GM10266 (cell line): Measurements from ENCODE around the gene CCDC91.

Experiments
- DNase-seq: peaks from one replicate; pipeline ENCODE4 v3.0.0; 2012; ENCODE audit errors: extremely low spot score
- TF ChIP-seq, protein P1 (sequence below): IDR thresholded peaks from 2 replicates; pipeline ENCODE4 v1.5.1; 2012; ENCODE audit warnings: mild to moderate bottlenecking, low read depth; ENCODE audit not compliant: control insufficient read depth, insufficient read depth; ENCODE audit errors: missing control alignments

CCDC91 gene

DNA sequence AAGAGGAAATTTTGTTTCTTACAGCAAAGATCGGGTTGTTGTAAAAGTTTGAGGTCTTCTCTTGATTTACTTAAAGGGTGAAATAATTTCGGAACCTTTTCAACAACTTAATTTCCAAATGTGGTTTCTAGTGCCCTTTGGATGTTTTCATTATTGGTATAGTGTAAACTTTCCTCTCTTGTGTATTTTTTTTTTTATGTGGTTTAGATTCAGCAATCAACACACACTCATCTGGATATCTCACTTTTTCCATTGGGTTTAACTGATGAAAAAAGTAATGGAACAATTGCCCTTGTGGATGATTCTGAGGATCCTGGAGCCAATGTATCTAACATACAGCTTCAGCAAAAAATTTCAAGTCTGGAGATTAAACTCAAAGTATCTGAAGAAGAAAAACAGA, 116.3 kb downstream of the CCDC91 start:
- TF ChIP-seq, protein P1, sequence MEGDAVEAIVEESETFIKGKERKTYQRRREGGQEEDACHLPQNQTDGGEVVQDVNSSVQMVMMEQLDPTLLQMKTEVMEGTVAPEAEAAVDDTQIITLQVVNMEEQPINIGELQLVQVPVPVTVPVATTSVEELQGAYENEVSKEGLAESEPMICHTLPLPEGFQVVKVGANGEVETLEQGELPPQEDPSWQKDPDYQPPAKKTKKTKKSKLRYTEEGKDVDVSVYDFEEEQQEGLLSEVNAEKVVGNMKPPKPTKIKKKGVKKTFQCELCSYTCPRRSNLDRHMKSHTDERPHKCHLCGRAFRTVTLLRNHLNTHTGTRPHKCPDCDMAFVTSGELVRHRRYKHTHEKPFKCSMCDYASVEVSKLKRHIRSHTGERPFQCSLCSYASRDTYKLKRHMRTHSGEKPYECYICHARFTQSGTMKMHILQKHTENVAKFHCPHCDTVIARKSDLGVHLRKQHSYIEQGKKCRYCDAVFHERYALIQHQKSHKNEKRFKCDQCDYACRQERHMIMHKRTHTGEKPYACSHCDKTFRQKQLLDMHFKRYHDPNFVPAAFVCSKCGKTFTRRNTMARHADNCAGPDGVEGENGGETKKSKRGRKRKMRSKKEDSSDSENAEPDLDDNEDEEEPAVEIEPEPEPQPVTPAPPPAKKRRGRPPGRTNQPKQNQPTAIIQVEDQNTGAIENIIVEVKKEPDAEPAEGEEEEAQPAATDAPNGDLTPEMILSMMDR: no peak
- no peak for DNase-seq

DNA sequence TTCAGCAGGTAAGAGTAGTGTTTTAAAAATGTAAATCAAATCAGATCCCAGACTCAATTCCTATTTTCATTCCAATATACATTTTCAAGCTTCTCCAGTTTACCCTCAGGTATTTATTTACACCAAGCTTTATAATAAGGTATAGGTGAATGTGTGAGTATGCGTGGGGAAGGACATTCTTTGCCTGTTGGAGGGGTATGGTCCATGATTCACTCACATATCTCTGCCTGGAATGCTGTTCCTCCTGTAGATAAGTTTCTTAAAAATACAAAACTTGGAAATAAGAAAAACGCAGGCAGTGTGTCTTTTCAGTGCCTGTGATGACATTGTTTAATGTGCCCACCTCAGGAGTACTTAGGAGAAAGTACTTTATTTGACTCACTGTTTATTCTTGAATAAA, 118.6 kb downstream of the CCDC91 start:
- DNase-seq: no peak
- TF ChIP-seq, protein P1: no peak

DNA sequence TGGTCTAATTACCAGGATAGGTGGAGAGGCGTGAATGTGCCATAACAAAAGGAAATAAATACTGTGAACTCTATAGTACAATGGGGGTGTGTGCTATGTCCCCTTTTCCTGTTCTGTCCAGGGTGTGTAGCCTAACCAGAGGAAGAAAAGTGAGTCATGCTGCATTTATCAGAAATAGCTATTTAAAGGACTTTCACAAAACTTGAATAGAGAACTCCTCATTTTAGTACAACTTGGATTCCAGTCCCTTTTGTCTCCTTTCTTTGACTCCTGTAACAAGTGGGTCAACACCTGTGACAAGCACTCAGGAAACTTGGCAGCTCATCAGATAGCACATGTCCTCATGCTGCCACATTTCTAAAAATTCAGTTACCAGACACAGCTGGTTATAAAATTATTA, 123.4 kb downstream of the CCDC91 start:
- no peak for DNase-seq

DNA sequence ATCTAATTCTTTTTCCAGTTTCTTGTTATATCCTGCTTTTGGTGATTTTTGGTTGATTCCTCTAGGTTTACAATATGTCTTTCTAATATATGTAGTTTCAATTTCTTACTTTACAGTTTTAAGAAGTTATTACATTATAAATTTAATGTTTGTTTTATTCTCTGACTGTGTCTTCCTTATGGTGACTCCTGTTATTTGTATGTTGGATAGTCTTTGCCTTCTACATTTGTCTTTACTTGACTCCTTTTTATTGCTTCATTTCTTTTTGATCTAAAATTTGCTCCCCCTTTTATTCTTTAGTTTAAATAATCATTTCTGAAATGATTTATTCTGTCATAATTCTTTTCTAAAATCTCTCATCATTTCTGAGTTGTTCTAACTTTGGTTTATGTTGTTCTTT, 125.8 kb downstream of the CCDC91 start:
- no peak for DNase-seq
- TF ChIP-seq, protein P1: no peak

More for the DNA sequence above, 123.4 kb downstream of the CCDC91 start:
- TF ChIP-seq, protein P1: no peak

DNA sequence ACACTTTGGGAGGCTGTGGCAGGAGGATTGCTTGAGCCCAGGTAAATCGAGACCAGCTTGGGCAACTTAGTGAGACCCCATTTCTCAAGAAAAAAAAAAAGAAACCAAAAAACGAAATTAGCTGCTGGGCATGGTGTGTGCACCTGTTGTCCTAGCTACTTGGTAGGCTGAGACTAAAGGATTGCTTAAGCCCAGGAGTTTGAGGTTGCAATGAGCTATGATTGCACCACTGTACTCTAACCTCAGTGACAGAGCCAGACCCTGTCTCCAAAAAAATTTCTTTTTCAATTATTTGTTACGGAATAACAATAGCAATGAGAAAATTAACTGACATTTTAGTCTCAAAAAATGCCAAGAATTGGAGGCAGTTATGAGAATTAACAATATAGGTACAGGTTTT, 128.0 kb downstream of the CCDC91 start:
- no peak for DNase-seq
- TF ChIP-seq, protein P1: no peak

DNA sequence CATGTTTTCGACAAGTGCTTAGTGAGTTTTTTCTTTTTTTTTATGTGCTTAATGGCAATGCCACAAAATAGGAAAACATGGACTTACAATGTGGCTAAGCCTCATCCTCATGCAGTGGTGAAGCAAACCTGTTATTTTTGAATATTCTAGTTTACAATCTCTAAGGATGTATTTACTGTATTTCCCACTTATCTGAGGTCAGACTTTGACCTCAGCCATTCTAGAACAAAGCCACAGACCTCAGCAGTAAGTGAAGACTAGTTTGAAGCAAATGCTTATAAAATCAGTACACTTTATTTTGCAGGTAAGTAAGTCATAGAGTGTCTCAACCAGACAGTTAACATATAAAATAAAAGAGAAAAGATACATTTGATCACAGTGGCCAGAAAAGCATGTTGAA, 130.1 kb downstream of the CCDC91 start:
- TF ChIP-seq, protein P1: no peak
- no peak for DNase-seq

DNA sequence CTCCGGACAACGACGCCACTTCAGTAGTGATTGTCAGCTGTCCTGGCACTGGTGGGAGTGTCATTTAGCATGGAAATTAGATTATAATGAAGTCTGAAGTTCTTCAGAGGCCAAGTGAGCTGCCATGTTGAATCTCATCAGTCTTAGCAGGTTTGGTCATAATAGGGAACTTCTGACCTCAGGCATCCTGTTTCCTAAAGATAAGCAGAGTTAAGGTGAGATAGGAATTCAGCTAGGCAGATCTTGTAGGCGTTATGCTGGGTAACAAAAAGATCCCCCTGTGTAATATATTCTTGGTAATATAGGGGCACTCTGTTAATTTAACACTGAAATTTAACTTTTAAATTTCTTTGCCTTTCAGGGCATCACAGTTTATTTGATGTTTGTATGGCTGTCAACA, 137.5 kb downstream of the CCDC91 start:
- DNase-seq: no peak
- TF ChIP-seq, protein P1: no peak
